ENCODE measurements around the gene KCNJ4. TPM values are rescaled to one million over a fixed set of nuclear protein-coding genes. Genes with fewer than 3 reads are reported as not detected.
A peak's percentile ranks its signal among the peaks of the same experiment; 100 is the strongest.
"Not testable (repeated sequence)": the region's sequence is repeated elsewhere in the genome, so short reads cannot be mapped to it uniquely, and the experiment has no call there.

The KCNJ4 gene
- total RNA-seq, 3 donors from 2014 or later (not counting 1 experiment from before 2014, with no cell fraction given), result not detected

- H3K4me3 ChIP-seq (ENCODE audit: low read length), result no peak overlapping the region
- no peaks in the 10 kb centered on the region for H3K27me3 ChIP-seq (ENCODE audit: control insufficient read depth, insufficient read depth, low read length)
- H3K36me3 ChIP-seq (ENCODE audit: control insufficient read depth, insufficient read depth, low read length), result peaks cover 27% of the 10 kb centered on the region
- DNase-seq, result no peak
- H3K4me1 ChIP-seq (ENCODE audit: control insufficient read depth, insufficient read depth, low read length), result no peaks in the 10 kb centered on the region
- H3K4me1 Mint-ChIP-seq, result peaks cover 2 to 14% of the 10 kb centered on the region in 2 donors
- intact Hi-C loops (cut with micrococcal nuclease), result no loop called here
- peaks cover 5% of the 10 kb centered on the region for H3K36me3 Mint-ChIP-seq
- TF ChIP-seq CTCF (IDR thresholded peaks at IDR 0.05), result no peak
- no peak overlapping the region for H3K27ac ChIP-seq (ENCODE audit: low read length)
- no peak for ATAC-seq
- no peaks in the 10 kb centered on the region for H3K9me3 ChIP-seq (ENCODE audit: control insufficient read depth, insufficient read depth, low read length)
- peak overlapping the region; percentile 24 to 53 for H3K27ac Mint-ChIP-seq
- no peaks in the 10 kb centered on the region for H3K9me3 Mint-ChIP-seq
- WGBS (ENCODE audit: insufficient coverage), result 100% methylated on average over 1 of the region's 1 CpG
- no peaks in the 10 kb centered on the region for H3K27me3 Mint-ChIP-seq (ENCODE audit: low read depth in 2 of 2)
- H3K4me3 Mint-ChIP-seq, result no peak overlapping the region
These were observed 22.6 kb upstream of the KCNJ4 start for GRCh38 chr22:38477585-38477984.

GRCh38 chr22:38474003-38474607 lies 19.1 kb upstream of the KCNJ4 start:
- no peak for DNase-seq
- H3K36me3 Mint-ChIP-seq, result no peaks in the 10 kb centered on the region
- 93% methylated on average over 7 of the region's 10 CpGs for WGBS (ENCODE audit: insufficient coverage)
- no peaks in the 10 kb centered on the region for H3K4me1 ChIP-seq (ENCODE audit: control insufficient read depth, insufficient read depth, low read length)
- H3K36me3 ChIP-seq (ENCODE audit: control insufficient read depth, insufficient read depth, low read length), result no peaks in the 10 kb centered on the region
- H3K9me3 ChIP-seq (ENCODE audit: control insufficient read depth, insufficient read depth, low read length), result no peaks in the 10 kb centered on the region
- no peak overlapping the region for H3K4me3 ChIP-seq (ENCODE audit: low read length)
- H3K27ac ChIP-seq (ENCODE audit: low read length), result no peak overlapping the region
- H3K27ac Mint-ChIP-seq, result no peak overlapping the region
- no peak for TF ChIP-seq CTCF (IDR thresholded peaks at IDR 0.05)
- peaks cover 0 to 5% of the 10 kb centered on the region in 2 donors for H3K27me3 Mint-ChIP-seq (ENCODE audit: low read depth in 2 of 2)
- H3K27me3 ChIP-seq (ENCODE audit: control insufficient read depth, insufficient read depth, low read length), result no peaks in the 10 kb centered on the region
- H3K4me3 Mint-ChIP-seq, result no peak overlapping the region
- no peak for ATAC-seq
- intact Hi-C loops (cut with micrococcal nuclease), result no loop called here
- H3K4me1 Mint-ChIP-seq, result peaks cover 0 to 5% of the 10 kb centered on the region in 2 donors
- no peaks in the 10 kb centered on the region for H3K9me3 Mint-ChIP-seq

- Mint-ChIP-seq H3K9me3 (no peaks in the 10 kb centered on the region), H3K27me3 (ENCODE audit: low read depth in 2 of 2) (peaks cover 0 to 19% of the 10 kb centered on the region in 2 donors), H3K27ac (no peak overlapping the region), H3K4me3 (no peak overlapping the region), H3K4me1 (peaks cover 0 to 15% of the 10 kb centered on the region in 2 donors), H3K36me3 (no peaks in the 10 kb centered on the region)
- TF ChIP-seq CTCF (IDR thresholded peaks at IDR 0.05), result no peak
- no peak for ATAC-seq
- Histone ChIP-seq H3K9me3 (ENCODE audit: control insufficient read depth, insufficient read depth, low read length) (no peaks in the 10 kb centered on the region), H3K27ac (ENCODE audit: low read length) (no peak overlapping the region), H3K36me3 (ENCODE audit: control insufficient read depth, insufficient read depth, low read length) (no peaks in the 10 kb centered on the region), H3K4me1 (ENCODE audit: control insufficient read depth, insufficient read depth, low read length) (peaks cover 11% of the 10 kb centered on the region), H3K4me3 (ENCODE audit: low read length) (no peak overlapping the region), H3K27me3 (ENCODE audit: control insufficient read depth, insufficient read depth, low read length) (peaks cover 5% of the 10 kb centered on the region)
- 95% methylated on average over 11 of the region's 11 CpGs for WGBS (ENCODE audit: insufficient coverage)
- intact Hi-C loops (cut with micrococcal nuclease), result no loop called here
- DNase-seq, result no peak
These were observed 16.2 kb upstream of the KCNJ4 start for GRCh38 chr22:38471237-38471636.

GRCh38 chr22:38470179-38470578 lies 15.2 kb upstream of the KCNJ4 start:
- intact Hi-C loops (cut with micrococcal nuclease); H3K4me3 Mint-ChIP-seq; H3K4me3 ChIP-seq (ENCODE audit: low read length); H3K9me3 Mint-ChIP-seq; H3K9me3 ChIP-seq (ENCODE audit: control insufficient read depth, insufficient read depth, low read length); ATAC-seq; H3K27me3 ChIP-seq (ENCODE audit: control insufficient read depth, insufficient read depth, low read length); H3K27ac ChIP-seq (ENCODE audit: low read length); H3K36me3 ChIP-seq (ENCODE audit: control insufficient read depth, insufficient read depth, low read length); H3K27ac Mint-ChIP-seq; H3K36me3 Mint-ChIP-seq; DNase-seq: not testable (repeated sequence)
- 96% methylated on average over 10 of the region's 10 CpGs for WGBS (ENCODE audit: insufficient coverage)
- peaks cover 0 to 15% of the 10 kb centered on the region in 2 donors for H3K4me1 Mint-ChIP-seq
- peaks cover 0 to 19% of the 10 kb centered on the region in 2 donors for H3K27me3 Mint-ChIP-seq (ENCODE audit: low read depth in 2 of 2)
- peaks cover 11% of the 10 kb centered on the region for H3K4me1 ChIP-seq (ENCODE audit: control insufficient read depth, insufficient read depth, low read length)
